GM12865 (cell line): Measurements from ENCODE around the gene IZUMO4.

Experiments
- DNase-seq: peaks from one replicate; pipeline ENCODE4 v3.0.0; 2010; ENCODE audit warnings: low read depth
- H3K4me3 ChIP-seq: 2 replicates; pipeline ENCODE4 v1.5.1; 2011; ENCODE audit warnings: mild to moderate bottlenecking, low read depth, low read length, control low read depth
- TF ChIP-seq, protein P1 (sequence below): IDR thresholded peaks from 2 replicates; pipeline ENCODE4 v1.5.1; 2011; ENCODE audit warnings: low read length, control low read depth, low read depth, inconsistent platforms; ENCODE audit not compliant: insufficient read depth; ENCODE audit errors: missing control alignments

The IZUMO4 gene

DNA sequence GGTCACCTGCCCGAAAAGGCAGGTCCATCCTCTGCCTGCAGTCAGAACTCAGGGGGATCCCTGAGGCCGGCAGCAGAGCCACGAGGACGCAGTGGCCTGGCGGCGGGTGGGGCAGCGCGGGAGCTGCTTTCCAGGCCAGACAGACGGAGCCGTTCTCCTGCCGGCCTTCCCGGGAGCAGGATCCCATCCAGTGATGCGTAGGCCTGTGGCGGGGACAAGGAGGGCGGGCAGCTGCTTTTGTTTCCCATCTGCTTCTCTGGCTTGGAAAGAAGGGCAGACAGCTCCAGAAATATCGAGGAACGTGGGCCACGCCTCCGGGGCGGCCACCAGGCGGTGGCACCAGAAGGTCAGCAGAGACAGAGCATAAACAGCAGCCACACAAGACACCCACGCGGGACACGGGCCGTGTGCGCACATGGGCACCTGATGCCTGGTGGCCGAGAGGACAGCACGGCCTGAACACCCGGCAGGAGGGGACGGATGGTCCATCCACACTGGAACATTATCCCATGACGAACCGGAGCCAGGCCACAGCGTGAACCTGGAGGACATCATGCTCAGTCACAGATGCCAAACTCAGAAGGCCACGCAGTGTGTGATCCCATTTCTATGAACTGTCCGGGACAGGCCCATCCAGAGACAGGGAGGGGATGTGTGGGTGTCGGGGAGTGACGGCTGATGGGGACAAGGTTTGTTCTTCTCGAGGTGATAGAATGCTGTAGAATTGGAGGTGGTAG is 31.8 kb upstream of the IZUMO4 start:
- TF ChIP-seq, protein P1, sequence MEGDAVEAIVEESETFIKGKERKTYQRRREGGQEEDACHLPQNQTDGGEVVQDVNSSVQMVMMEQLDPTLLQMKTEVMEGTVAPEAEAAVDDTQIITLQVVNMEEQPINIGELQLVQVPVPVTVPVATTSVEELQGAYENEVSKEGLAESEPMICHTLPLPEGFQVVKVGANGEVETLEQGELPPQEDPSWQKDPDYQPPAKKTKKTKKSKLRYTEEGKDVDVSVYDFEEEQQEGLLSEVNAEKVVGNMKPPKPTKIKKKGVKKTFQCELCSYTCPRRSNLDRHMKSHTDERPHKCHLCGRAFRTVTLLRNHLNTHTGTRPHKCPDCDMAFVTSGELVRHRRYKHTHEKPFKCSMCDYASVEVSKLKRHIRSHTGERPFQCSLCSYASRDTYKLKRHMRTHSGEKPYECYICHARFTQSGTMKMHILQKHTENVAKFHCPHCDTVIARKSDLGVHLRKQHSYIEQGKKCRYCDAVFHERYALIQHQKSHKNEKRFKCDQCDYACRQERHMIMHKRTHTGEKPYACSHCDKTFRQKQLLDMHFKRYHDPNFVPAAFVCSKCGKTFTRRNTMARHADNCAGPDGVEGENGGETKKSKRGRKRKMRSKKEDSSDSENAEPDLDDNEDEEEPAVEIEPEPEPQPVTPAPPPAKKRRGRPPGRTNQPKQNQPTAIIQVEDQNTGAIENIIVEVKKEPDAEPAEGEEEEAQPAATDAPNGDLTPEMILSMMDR = no peak
- no peak overlapping the region for H3K4me3 ChIP-seq
- DNase-seq = no peak

DNA sequence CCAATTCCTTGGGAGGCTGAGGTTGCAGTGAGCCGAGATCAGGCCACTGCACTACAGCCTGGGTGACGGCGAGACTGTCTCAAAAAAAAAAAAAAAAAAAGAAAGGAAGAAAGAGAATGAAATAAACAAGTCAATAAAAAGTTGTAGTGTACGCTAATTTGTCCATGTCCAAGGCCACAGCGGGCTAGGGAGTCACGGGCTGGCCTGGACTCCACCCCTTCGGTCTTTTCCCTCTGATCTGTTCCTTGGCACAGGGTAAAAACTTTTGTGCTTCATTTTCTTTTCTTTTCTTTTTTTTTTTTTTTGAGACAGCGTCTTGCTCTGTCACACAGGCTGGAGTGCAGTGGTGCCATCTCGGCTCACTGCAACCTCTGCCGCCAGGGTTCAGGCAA is 26.3 kb upstream of the IZUMO4 start:
- H3K4me3 ChIP-seq = no peak overlapping the region
- TF ChIP-seq, protein P1 = no peak
- DNase-seq = no peak

DNA sequence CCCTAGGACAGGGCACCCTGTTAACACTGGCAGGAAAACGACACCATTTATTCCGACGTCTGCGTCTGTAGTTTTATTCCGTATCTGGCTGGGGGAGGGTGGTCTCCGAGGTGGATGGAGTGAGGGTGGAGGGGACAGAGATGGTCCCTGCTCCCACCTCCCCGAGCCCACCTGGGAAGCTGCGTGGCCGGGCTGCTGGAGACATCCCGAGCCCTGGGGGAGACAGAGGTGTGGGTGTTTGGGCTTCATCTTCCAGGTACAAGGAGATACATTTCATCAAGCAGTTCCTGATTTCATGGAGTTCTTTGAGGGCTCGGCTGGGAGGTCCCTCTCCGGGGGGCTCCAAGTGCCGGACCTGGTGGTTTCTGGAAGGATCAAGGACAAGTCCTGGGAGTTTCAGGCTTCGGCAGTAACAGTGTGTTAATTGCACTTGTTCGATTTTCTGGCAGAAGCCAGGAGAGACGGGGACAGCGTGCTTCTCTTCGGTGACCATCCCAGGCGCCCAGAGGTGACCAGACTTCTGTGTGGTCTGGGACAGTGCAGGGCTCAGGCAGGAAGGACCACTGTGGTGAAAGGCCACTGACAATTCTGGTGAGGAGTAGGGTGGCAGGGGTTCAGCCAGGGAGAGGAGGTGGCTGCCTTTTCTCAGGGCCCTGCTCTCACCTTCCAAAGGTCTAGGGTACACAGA is 25.6 kb upstream of the IZUMO4 start:
- no peak overlapping the region for H3K4me3 ChIP-seq
- TF ChIP-seq, protein P1 = no peak
- DNase-seq = no peak

DNA sequence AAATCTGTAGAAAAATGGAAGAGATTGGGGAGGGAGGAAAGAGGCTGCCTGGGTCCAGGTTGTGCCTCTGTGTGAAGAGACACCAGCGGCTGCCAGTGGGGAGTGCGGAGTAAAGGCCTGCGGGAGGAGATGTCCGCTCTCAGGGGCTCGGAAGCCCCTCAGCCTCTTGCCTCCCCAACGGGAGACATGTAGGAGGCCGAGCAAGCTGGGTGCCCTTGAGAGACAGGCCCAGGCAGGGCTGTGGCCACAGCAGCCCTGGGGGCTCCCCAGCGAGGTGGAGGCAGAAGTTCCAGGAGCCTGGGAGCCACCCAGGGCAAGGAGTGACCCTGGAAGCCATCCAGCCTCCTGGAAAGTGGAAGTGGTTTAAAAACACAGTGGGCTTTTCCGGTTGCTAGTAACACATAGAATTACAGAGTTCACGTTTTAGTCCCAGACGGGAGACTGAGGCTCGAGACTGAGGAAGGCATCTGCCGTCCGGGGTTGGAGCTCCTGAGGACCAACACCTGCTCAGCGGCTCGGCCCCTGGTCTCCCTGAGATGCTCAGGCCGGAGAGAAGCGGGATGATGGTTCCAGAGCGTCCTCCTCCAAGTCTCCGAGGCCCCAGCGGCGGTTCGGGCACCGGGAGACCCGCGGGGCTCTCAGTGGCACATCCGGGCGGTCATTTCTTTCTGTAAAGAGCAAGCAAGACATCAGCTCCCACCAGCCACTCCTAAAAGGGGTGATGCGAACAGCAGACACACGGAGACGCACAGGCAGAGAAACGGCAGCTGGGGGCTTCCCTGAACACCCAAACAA is 23.8 kb upstream of the IZUMO4 start:
- DNase-seq = no peak
- TF ChIP-seq, protein P1 = no peak
- no peak overlapping the region for H3K4me3 ChIP-seq

DNA sequence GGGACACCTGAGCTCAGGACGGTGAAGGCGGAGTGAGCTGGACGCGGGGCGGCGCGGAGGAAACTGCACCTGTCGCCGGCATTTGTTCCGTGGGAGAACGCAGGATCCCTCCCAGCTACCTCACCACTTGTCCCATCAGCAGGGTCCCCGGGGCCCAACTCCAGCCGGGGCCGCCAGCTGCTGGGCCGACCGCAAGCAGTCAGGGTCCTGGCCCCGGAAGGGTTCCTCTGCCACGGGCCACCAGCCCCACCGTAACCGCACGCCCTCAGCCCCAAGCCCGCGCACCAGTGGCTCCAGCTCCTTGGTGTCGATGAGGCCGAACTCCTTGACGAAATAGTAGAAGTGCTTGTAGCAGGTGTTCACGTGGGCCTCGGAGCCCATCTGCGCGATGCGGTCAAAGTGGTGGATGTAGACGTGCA is 20.2 kb upstream of the IZUMO4 start:
- TF ChIP-seq, protein P1 = no peak

DNA sequence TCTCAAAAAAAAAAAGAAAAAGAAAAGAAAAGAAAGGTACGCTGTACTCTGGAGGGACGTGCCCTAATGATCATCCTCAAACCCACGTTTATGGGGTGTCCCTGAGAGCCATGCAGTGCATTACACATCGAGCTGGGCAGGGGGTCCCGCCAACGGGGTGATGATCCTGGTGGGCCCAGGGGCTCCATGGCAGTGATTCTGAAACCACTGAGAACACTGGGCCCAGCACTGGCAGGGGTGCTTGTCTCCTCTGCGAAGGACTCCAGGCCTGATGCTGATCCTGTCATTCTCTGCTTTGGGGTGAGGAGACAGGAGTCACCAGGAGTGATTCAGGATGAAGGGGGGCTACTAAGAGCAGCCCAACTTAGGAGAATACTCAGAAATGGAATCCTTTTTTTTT is 19.3 kb upstream of the IZUMO4 start:
- H3K4me3 ChIP-seq = no peak overlapping the region
- DNase-seq = no peak
- TF ChIP-seq, protein P1 = no peak

More for the DNA sequence above, 20.2 kb upstream of the IZUMO4 start:
- no peak overlapping the region for H3K4me3 ChIP-seq
- DNase-seq = no peak
